HG02610 (cell line): ENCODE data around the gene TMEM26.

Experiments
- ATAC-seq: cut with Tn5 transposase; IDR thresholded peaks from one replicate; pipeline ENCODE4 v1.9.1; 2021; ENCODE audit warnings: mild to moderate bottlenecking, moderate library complexity; ENCODE audit not compliant: unreplicated experiment

TMEM26 gene

GRCh38 chr10:61463035-61463909 lies 10.1 kb upstream of the TMEM26 start:
- no peak for ATAC-seq

GRCh38 chr10:61460835-61461234 lies 7.7 kb upstream of the TMEM26 start:
- ATAC-seq = no peak

- ATAC-seq = no peak
These were observed 4.8 kb upstream of the TMEM26 start for GRCh38 chr10:61458031-61458430.

- no peak for ATAC-seq
These were observed 3.1 kb upstream of the TMEM26 start for GRCh38 chr10:61456095-61456789.

- ATAC-seq = no peak
These were observed 2.5 kb upstream of the TMEM26 start for GRCh38 chr10:61455656-61456055.

- ATAC-seq = no peak
These were observed 1.4 kb upstream of the TMEM26 start for GRCh38 chr10:61454541-61454940.

GRCh38 chr10:61452151-61452651 lies 980 bp downstream of the TMEM26 start:
- ATAC-seq = no peak

- ATAC-seq = no peak
These were observed 1.8 kb downstream of the TMEM26 start for GRCh38 chr10:61451357-61451756.

- ATAC-seq = no peak
These were observed 4.2 kb downstream of the TMEM26 start for GRCh38 chr10:61448841-61449600.

GRCh38 chr10:61448091-61448490 lies 5.1 kb downstream of the TMEM26 start:
- no peak for ATAC-seq

GRCh38 chr10:61439058-61439609 lies 14.0 kb downstream of the TMEM26 start:
- ATAC-seq = no peak

GRCh38 chr10:61438141-61438988 lies 14.8 kb downstream of the TMEM26 start:
- no peak for ATAC-seq

GRCh38 chr10:61423178-61423577 lies 30.0 kb downstream of the TMEM26 start:
- ATAC-seq = no peak

GRCh38 chr10:61417661-61418060 lies 35.5 kb downstream of the TMEM26 start:
- ATAC-seq = no peak

GRCh38 chr10:61415824-61416223 lies 37.4 kb downstream of the TMEM26 start:
- no peak for ATAC-seq

- no peak for ATAC-seq
These were observed 41.5 kb downstream of the TMEM26 start for GRCh38 chr10:61411706-61412105.

GRCh38 chr10:61410353-61411070 lies 42.7 kb downstream of the TMEM26 start:
- ATAC-seq = no peak

- no peak for ATAC-seq
These were observed 44.0 kb downstream of the TMEM26 start for GRCh38 chr10:61409157-61409556.

- no peak for ATAC-seq
These were observed 45.1 kb downstream of the TMEM26 start for GRCh38 chr10:61408105-61408504.
